Measurements from ENCODE around the gene NCF1.
"Not testable (repeated sequence)": the region's sequence is repeated elsewhere in the genome, so short reads cannot be mapped to it uniquely, and the experiment has no call there.

Gene NCF1

DNA sequence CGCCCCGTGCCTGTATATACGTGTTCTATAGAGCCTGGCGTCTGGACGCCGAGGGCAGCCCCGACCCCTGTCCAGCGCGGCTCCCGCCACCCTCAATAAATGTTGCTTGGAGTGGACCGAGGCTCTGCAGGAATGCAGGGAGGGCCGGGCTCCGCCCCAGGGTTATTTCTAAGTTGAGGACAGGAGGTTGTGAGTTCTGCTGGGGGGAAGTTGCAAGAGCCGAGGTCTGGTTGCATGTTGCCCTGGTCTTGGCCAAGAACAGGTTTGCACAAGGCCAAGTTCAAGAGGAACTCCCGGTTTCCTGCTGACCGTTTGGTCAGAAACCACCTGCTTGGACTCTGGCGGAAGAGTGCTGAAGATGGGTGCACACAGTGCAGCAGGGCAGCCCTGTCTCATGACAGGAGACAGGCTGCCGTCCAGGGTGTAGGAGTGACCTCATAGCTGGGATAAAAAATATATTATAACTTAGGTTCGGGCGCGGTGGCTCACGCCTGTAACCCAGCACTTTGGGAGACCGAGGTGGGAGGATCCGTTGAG lies 15.5 kb downstream of the NCF1 start:
- not testable (repeated sequence) for DNase-seq

GRCh38 chr7:74797848-74798622 lies 24.2 kb downstream of the NCF1 start:
- DNase-seq: not testable (repeated sequence)

- not testable (repeated sequence) for DNase-seq
Observed at GRCh38 chr7:74798644-74799043, 24.8 kb downstream of the NCF1 start.

DNA sequence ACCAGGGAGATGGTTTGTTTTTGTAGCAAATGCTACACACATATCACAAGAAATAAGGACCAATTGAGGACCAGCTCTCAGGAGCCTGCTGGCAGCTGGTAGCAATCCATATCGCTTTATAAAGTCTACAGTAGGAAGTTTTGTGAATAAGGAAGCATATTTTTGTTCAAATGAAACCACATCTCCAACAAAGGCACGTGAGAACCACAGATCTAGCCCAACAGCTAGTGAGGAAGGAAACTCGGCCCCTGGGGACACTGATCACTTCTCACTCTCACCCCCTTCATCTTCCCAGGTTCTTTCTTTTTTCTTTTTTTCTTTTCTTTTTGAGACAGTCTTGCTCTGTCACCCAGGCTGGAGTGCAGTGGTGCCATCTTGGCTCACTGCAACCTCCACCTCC lies 42.1 kb downstream of the NCF1 start:
- DNase-seq: peak; percentile 11

GRCh38 chr7:74820146-74820805 lies 46.5 kb downstream of the NCF1 start:
- not testable (repeated sequence) for DNase-seq

- not testable (repeated sequence) for DNase-seq
Observed at GRCh38 chr7:74821259-74821658, 47.4 kb downstream of the NCF1 start.

DNA sequence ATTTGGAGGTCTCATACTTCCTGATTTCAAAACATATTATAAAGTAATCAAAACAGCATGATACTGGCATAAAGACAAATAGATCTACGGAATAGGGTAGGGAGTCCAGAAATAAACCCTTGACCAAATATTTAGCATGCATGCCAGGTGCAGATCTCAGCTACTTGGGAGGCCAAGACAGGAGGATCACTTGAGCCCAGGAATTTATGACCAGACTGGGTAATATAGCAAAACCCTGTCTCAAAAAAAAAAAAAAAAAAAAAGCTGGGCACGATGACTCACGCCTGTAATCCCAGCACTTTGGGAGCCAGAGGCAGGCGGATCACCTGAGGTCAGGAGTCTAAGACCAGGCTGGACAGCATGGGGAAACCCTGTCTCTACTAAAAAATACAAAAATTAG lies 56.1 kb downstream of the NCF1 start:
- DNase-seq: not testable (repeated sequence)

DNA sequence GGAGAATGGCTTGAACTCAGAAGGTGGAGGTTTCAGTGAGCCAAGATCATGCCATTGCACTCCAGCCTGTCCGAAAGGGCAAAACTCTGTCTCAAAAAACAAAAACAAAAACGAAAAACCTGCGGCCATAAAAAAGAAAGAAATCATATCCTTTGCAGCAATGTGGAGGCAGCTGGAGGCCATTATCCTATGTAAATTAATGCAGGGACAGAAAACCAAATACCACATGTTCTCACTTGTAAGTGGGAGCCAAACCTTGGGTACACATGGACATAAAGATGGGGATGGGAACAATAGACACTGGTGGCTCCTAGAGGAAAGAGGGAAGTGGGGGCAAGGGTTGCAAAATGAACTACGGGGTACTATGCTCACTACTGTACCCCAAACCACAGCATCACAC lies 56.6 kb downstream of the NCF1 start:
- DNase-seq: not testable (repeated sequence)

All from CD4-positive, alpha-beta T cell treated with Interferon gamma for 1 hour (primary cell).